OCI-LY7 (cell line): Measurements from ENCODE around the gene CYBRD1. TPM values are rescaled to one million over a fixed set of nuclear protein-coding genes. Genes with fewer than 3 reads are reported as not detected.

Source experiments
- BruUV-seq: library from RNA; stranded (reverse); fragments of 400-500 nt; replicated peaks from 2 replicates; lab custom pipeline; 2021; lab: Mats Ljungman, UMichigan
- CTCF ChIA-PET: fragments of 300-600 bp; sonication (Branson Sonifier 250); formaldehyde crosslinking; loops from one replicate; lab custom pipeline; 2022; ENCODE audit warnings: antibody characterized with exemption; ENCODE audit not compliant: unreplicated experiment; lab: Charles Lee
- POLR2A ChIA-PET: fragments of 300-600 bp; sonication (Branson Sonifier 250); formaldehyde crosslinking; loops from one replicate; lab custom pipeline; 2022; ENCODE audit warnings: antibody characterized with exemption; lab: Charles Lee
- DNase-seq: peaks from one replicate; pipeline ENCODE4 v3.0.0-alpha.2; 2015; ENCODE audit warnings: low spot score
- H2AFZ ChIP-seq: fragments of 200-600 bp; sonication (generic), shearing (Covaris generic); 2 replicates; pipeline ENCODE4 v1.6.1; 2014; ENCODE audit warnings: mild to moderate bottlenecking, antibody characterized with exemption, low read length, moderate library complexity
- H3K27ac ChIP-seq: fragments of 200-600 bp; sonication (generic); 2 replicates; pipeline ENCODE4 v1.5.1; 2014; ENCODE audit warnings: mixed run types, low read depth, mild to moderate bottlenecking, moderate library complexity, low read length, inconsistent platforms; ENCODE audit not compliant: poor library complexity, severe bottlenecking
- H3K36me3 ChIP-seq: fragments of 200-600 bp; sonication (generic); 2 replicates; pipeline ENCODE4 v1.6.1; 2014; ENCODE audit warnings: mild to moderate bottlenecking, antibody characterized with exemption, low read length, moderate library complexity, mixed read lengths; ENCODE audit not compliant: insufficient read depth
- H3K4me1 ChIP-seq: fragments of 200-600 bp; sonication (generic); 2 replicates; pipeline ENCODE4 v1.5.1; 2014; ENCODE audit warnings: mild to moderate bottlenecking, low read length; ENCODE audit not compliant: insufficient read depth, poor library complexity, severe bottlenecking
- H3K4me2 ChIP-seq: fragments of 200-600 bp; sonication (generic); 2 replicates; pipeline ENCODE4 v1.6.1; 2014; ENCODE audit warnings: mild to moderate bottlenecking, low read length
- H3K4me3 ChIP-seq: fragments of 200-600 bp; sonication (generic); 2 replicates; pipeline ENCODE4 v1.5.1; 2014; ENCODE audit warnings: mild to moderate bottlenecking, low read depth, low read length; ENCODE audit not compliant: poor library complexity, severe bottlenecking
- H3K79me2 ChIP-seq: fragments of 200-600 bp; sonication (generic); 2 replicates; pipeline ENCODE4 v1.6.1; 2016; ENCODE audit warnings: low read depth, mild to moderate bottlenecking, low read length, moderate library complexity, mixed read lengths; ENCODE audit not compliant: insufficient read depth
- H3K9me2 ChIP-seq: fragments of 200-600 bp; sonication (generic); 2 replicates; pipeline ENCODE4 v1.6.1; 2016; ENCODE audit warnings: mild to moderate bottlenecking, low read length, mixed read lengths; ENCODE audit not compliant: insufficient read depth
- H3K9me3 ChIP-seq: fragments of 200-600 bp; sonication (generic); 2 replicates; pipeline ENCODE4 v1.6.1; 2014; ENCODE audit warnings: mild to moderate bottlenecking, mixed run types, low read length, mixed read lengths
- H4K20me1 ChIP-seq: fragments of 200-600 bp; sonication (generic); 2 replicates; pipeline ENCODE4 v1.6.1; 2014; ENCODE audit warnings: mild to moderate bottlenecking, antibody characterized with exemption, low read length, moderate library complexity, mixed read lengths; ENCODE audit not compliant: insufficient read depth
- CTCF ChIP-seq: fragments of 200-600 bp; sonication (generic); conservative IDR thresholded peaks from 2 replicates; pipeline ENCODE4 v1.5.1; 2014; ENCODE audit warnings: mild to moderate bottlenecking, antibody characterized with exemption, low read length, moderate library complexity, mixed read lengths
- EZH2phosphoT487 ChIP-seq: fragments of 200-600 bp; sonication (generic); IDR thresholded peaks from 2 replicates; pipeline ENCODE4 v1.6.1; 2018; ENCODE audit warnings: low read depth, borderline replicate concordance, mild to moderate bottlenecking, mixed run types, antibody characterized with exemption, low read length, moderate library complexity, mixed read lengths
- intact Hi-C: fragments of 100-400 bp; cut with micrococcal nuclease; formaldehyde crosslinking; loops from one replicate; pipeline ENCODE4 v1.10.0; 2022; ENCODE audit not compliant: unreplicated experiment
- total RNA-seq, 2 experiments: library from RNA; depleted of rRNA in 1 of 2; stranded (reverse); fragments of >200 nt in 1 of 2; shearing (Covaris generic) in 1 of 2; gene quantifications; 2 replicates each; pipeline ENCODE4 v1.2.3, GENCODE V29; 2014 to 2022

Gene CYBRD1
- total RNA-seq, 2 experiments from 2014 or later = not detected

DNA sequence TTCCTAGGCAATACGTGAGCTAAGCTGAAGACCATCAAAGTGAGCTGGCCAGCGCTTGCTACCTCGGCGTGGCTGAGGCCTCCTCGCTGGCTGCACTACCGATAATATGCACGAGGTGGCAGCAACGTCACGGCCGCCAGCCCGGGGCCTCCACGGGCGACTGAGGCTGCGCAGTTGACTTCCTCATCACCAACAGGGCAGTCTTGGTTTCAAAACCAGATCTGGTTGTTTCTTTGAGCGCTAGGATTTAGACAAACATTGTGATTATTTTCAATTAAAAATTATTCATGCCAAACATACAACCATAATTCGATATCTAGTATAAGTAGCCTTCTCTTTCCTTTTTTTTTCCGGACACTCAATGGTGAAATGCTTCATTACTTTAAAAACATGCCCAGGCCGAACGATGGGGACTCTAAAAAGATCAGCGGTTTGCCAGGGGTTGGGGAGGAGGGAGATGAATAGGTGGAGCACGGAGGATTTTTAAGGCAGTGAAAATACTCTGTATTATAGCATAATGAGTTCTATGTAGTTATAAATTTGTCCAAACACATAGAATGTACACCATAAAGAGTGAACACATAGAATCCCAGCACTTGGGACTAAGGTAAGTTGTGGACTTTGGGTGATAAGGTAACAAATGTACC lies 52.0 kb downstream of the CYBRD1 start:
- Histone ChIP-seq H3K79me2 (no peaks in the 10 kb centered on the region), H3K27ac (no peak overlapping the region), H3K4me1 (no peaks in the 10 kb centered on the region), H3K9me3 (no peaks in the 10 kb centered on the region), H2AFZ (peak overlapping the region; percentile 54; the same call in 1 of the 2 replicates), H3K36me3 (no peaks in the 10 kb centered on the region), H3K4me2 (no peak overlapping the region), H3K4me3 (no peak overlapping the region), H4K20me1 (no peaks in the 10 kb centered on the region), H3K9me2 (no peaks in the 10 kb centered on the region)
- ChIA-PET CTCF (interaction anchor here (0.9 to 1.0 kb wide), 2 partner anchors 15 to 539 kb away, joined by 3 to 5 read pairs; no protein-coding TSS in a partner anchor), POLR2A (no interaction called here)
- TF ChIP-seq EZH2phosphoT487 (no peak), CTCF (peak; percentile 97)
- DNase-seq = peak; percentile 70
- intact Hi-C loops = loop anchor here (1.0 to 10.0 kb wide), 5 partner anchors 129 to 891 kb away; no protein-coding TSS in a partner anchor
- BruUV-seq = no TSS peak

- Histone ChIP-seq H3K79me2 (no peaks in the 10 kb centered on the region), H3K27ac (no peak overlapping the region), H3K9me3 (no peaks in the 10 kb centered on the region), H2AFZ (no peak overlapping the region), H3K36me3 (no peaks in the 10 kb centered on the region), H3K4me3 (no peak overlapping the region), H4K20me1 (no peaks in the 10 kb centered on the region), H3K9me2 (no peaks in the 10 kb centered on the region), H3K4me2 (no peak overlapping the region), H3K4me1 (no peaks in the 10 kb centered on the region)
- intact Hi-C loops = loop anchor here (2.0 to 10.0 kb wide), 4 partner anchors 127 to 889 kb away; no protein-coding TSS in a partner anchor
- CTCF ChIA-PET = no interaction called here
- TF ChIP-seq EZH2phosphoT487 = no peak
- TF ChIP-seq CTCF = no peak
- POLR2A ChIA-PET = no interaction called here
- DNase-seq = no peak
- BruUV-seq = no TSS peak
These were observed 53.3 kb downstream of the CYBRD1 start for GRCh38 chr2:171575606-171576005.
